ENCODE measurements around the gene STRIP2. TPM values are rescaled to one million over a fixed set of nuclear protein-coding genes. Genes with fewer than 3 reads are reported as not detected.
"Not testable (repeated sequence)": the region's sequence is repeated elsewhere in the genome, so short reads cannot be mapped to it uniquely, and the experiment has no call there.

STRIP2 gene
- total RNA-seq, 2 donors from 2014 or later: 8.5 to 11.3 TPM

DNA sequence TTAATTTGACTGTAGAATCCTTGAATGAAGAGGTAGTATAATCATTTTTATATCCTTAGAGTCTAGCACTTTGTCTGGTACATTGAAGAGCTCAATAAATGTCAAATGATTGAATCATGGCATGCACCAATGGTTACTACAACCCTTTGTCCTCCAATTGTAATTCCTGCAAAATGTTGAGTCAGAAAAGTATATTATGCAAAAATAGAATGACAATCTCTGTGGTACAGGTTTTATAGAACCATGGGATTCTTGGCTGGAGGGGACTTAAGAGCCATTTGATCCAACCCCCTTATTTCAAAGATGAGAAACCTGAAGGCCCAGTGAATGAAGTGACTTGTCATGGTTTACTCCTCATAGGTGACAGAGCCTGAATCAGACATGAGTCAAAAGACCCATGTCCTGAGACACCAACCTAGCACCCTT lies 37.2 kb downstream of the STRIP2 start:
- H3K4me1 ChIP-seq: no peaks in the 10 kb centered on the region
- H3K9me3 ChIP-seq: no peaks in the 10 kb centered on the region
- no peaks in the 10 kb centered on the region for H3K27me3 ChIP-seq
- TF ChIP-seq, protein P1, sequence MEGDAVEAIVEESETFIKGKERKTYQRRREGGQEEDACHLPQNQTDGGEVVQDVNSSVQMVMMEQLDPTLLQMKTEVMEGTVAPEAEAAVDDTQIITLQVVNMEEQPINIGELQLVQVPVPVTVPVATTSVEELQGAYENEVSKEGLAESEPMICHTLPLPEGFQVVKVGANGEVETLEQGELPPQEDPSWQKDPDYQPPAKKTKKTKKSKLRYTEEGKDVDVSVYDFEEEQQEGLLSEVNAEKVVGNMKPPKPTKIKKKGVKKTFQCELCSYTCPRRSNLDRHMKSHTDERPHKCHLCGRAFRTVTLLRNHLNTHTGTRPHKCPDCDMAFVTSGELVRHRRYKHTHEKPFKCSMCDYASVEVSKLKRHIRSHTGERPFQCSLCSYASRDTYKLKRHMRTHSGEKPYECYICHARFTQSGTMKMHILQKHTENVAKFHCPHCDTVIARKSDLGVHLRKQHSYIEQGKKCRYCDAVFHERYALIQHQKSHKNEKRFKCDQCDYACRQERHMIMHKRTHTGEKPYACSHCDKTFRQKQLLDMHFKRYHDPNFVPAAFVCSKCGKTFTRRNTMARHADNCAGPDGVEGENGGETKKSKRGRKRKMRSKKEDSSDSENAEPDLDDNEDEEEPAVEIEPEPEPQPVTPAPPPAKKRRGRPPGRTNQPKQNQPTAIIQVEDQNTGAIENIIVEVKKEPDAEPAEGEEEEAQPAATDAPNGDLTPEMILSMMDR (IDR thresholded peaks at IDR 0.05): no peak
- H3K4me3 ChIP-seq: no peak overlapping the region
- H3K27ac ChIP-seq: no peak overlapping the region
- H3K36me3 ChIP-seq: peaks cover 14% of the 10 kb centered on the region
- no peak for DNase-seq (ENCODE audit: low spot score)

DNA sequence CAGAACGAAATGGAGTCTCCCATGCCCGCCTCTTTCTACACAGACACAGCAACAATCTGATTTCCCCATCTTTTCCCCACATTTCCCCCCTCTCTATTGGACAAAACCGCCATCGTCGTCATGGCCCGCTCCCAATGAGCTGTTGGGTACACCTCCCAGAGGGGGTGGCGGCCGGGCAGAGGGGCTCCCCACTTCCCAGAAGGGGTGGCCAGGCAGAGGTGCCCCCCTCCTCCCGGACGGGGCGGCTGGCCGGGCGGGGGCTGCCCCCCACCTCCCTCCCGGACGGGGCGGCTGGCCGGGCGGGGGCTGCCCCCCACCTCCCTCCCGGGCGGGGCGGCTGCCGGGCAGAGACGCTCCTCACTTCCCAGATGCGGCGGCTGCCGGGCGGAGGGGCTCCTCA lies 41.7 kb downstream of the STRIP2 start:
- not testable (repeated sequence) for H3K9me3 ChIP-seq; H3K27me3 ChIP-seq; H3K36me3 ChIP-seq; H3K4me3 ChIP-seq; DNase-seq (ENCODE audit: low spot score); H3K4me1 ChIP-seq; H3K27ac ChIP-seq

DNA sequence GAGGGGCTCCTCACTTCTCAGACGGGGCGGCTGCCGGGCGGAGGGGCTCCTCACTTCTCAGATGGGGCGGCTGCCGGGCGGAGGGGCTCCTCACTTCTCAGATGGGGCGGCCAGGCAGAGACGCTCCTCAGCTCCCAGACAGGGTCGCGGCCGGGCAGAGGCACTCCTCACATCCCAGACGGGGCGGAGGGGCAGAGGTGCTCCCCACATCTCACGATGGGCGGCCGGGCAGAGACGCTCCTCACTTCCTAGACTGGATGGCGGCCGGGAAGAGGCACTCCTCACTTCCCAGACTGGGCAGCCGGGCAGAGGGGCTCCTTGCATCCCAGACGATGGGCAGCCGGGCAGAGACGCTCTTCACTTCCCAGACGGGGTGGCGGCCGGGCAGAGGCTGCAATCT lies 42.2 kb downstream of the STRIP2 start:
- H3K36me3 ChIP-seq; H3K27ac ChIP-seq; DNase-seq (ENCODE audit: low spot score); H3K9me3 ChIP-seq; H3K4me1 ChIP-seq; H3K4me3 ChIP-seq; H3K27me3 ChIP-seq: not testable (repeated sequence)

DNA sequence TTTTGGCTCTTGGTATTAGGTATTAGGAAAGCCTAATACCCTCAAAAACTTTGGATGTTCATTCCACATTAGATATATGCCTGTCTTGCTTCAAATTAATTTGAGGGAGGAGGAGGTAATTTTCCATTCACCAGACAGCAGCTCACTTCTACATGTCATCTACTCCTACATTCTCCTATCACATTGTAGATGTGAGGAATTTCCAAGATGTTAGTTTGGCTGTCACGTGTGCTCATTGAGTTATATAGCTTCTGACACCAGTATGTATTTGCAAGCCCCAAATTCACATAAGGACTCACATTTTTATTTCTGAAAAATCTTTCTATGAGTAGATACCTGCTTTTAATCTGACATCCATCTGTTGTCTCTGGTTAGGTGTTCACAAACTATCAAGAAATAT lies 45.6 kb downstream of the STRIP2 start:
- Histone ChIP-seq H3K36me3 (no peaks in the 10 kb centered on the region), H3K27ac (no peak overlapping the region), H3K4me3 (no peak overlapping the region), H3K27me3 (no peaks in the 10 kb centered on the region), H3K4me1 (no peaks in the 10 kb centered on the region), H3K9me3 (no peaks in the 10 kb centered on the region)
- TF ChIP-seq, protein P1 (IDR thresholded peaks at IDR 0.05): no peak
- DNase-seq (ENCODE audit: low spot score): no peak

DNA sequence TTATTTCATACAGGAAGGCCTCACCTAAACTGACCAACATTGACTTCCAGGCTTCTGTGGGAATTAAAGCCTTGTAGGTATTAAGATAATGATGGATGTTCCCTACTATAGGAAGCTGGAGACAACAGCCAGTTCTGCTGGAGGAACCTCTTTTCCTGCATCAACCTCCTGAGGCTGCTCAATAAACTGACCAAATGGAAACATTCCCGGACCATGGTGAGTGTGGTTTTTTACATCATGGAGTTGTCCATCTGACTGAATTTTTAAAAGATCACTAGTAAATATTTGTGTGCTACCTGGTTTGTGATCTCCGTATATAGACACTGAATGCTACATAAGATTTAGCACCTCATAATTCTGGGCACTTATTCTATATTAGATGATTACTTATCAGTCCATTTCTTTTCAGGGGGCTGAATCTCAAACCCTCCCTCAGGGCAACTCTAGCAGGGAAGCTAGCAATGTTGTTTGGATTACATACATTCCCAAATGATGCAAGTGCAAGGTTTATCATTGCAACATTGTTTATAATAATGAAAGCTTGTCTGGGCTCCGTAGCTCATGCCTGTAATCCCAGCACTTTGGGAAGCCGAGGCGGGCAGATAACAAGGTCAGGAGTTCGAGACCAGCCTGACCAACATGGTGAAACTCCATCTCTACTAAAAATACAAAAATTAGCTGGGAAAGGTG lies 46.6 kb downstream of the STRIP2 start:
- H3K27ac ChIP-seq: no peak overlapping the region
- no peaks in the 10 kb centered on the region for H3K27me3 ChIP-seq
- TF ChIP-seq, protein P1 (IDR thresholded peaks at IDR 0.05): no peak
- H3K9me3 ChIP-seq: no peaks in the 10 kb centered on the region
- no peaks in the 10 kb centered on the region for H3K36me3 ChIP-seq
- DNase-seq (ENCODE audit: low spot score): no peak
- no peaks in the 10 kb centered on the region for H3K4me1 ChIP-seq
- no peak overlapping the region for H3K4me3 ChIP-seq

DNA sequence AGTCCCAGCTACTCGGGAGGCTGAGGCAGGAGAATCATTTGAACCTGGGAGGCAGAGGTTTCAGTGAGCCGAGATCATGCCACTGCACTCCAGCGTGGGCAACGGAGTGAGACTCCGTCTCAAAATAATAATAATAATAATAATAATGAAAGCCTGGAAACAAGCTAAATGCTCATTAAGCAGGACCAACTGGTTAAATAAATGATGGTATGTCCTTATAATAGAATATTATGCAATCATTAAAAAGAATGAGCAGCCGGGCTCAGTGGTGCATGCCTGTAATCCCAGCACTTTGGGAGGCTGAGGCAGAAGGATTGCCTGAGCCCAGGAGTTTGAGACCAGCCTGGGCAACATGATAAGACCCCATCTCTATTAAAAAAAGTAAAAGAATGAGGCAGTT lies 47.1 kb downstream of the STRIP2 start:
- not testable (repeated sequence) for H3K36me3 ChIP-seq; H3K9me3 ChIP-seq; H3K4me1 ChIP-seq; DNase-seq (ENCODE audit: low spot score); H3K4me3 ChIP-seq; H3K27ac ChIP-seq; H3K27me3 ChIP-seq

DNA sequence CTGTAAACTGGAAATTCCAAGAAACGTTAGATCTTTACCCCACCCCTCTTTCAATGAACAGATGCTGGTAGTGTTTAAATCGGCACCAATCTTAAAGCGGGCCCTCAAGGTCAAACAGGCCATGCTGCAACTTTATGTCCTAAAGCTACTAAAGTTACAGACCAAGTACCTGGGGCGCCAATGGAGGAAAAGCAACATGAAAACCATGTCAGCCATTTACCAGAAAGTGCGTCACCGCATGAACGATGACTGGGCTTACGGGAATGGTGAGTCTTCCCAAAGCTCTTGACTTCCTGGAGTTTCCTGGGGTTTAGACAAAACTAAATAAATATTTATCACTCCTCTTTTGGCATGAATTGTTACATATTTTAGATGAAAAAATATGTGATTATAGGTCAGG lies 48.5 kb downstream of the STRIP2 start:
- DNase-seq (ENCODE audit: low spot score): no peak
- Histone ChIP-seq H3K27me3 (no peaks in the 10 kb centered on the region), H3K36me3 (no peaks in the 10 kb centered on the region), H3K9me3 (no peaks in the 10 kb centered on the region), H3K4me1 (no peaks in the 10 kb centered on the region), H3K27ac (no peak overlapping the region), H3K4me3 (no peak overlapping the region)
- TF ChIP-seq, protein P1 (IDR thresholded peaks at IDR 0.05): no peak
